ENCODE measurements around the gene PPP2R2D.

Gene PPP2R2D

DNA sequence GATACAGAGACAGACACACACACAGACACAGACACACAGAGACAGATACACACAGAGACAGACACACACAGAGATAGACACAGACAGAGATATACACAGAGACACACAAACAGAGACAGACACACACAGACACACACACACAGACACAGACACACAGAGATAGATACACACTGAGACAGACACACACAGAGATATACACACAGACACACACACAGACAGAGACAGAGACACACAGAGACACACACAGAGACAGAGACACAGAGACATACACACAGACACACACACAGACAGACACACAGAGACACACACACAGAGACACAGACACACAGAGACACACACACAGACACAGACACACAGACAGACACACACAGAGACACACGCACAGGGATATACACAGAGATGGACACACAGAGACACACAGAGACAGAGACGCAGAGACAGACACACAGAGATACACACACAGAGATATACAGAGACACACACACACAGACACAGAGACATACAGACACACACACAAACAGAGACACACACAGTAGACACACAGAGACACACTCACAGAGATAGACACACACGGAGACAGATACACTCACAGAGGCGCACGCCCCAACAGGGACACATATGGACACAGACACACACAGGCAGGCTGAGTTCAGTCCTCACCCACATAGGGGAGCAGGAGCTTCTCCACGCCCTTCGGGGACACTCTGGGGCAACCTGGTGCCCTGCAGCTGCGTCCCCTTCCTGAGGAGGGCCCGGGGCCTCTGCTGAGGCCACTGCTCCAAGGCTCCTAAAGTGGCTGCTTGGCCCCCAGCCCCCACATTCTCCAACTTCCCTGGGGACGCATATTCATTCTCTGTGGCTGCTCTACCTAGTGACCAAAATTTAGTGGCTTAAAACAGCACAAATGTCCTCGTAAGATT is 10.3 kb upstream of the PPP2R2D start:
- DNase-seq: no peak

DNA sequence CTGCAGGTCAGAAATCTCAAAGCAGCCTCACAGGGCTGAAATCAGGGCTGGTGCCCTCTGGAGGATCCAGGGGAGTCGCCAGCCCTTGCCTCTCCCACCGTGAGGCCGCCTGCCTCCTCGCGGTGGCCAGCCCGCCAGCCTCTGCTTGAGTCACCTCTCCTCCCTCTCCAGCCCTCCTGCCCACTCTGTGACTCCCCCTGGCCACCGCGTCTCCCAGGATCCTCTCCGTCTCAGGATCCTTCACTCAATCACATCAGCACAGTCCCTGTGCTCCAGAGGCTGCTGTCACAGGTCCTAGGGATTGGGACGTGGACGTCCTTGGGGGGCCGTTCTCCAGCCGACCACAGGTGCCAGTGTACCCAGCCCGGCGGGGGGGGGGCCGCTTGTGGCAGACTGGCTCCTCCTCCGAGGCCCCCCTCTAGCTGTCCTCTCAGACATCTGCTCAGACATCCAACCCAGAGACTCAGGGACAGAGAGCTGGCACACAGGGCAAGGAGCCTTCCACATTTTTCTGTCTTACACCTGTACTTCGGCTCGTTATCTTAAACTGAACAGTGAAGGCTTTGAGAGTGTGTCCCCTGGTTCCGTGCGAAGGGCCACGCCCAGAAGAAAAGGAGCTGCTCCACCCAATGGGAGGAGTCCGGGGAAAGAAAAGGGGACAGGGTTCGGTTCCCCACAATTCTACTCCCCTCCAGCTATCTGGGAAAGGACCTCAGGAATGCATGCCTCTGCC is 9.4 kb upstream of the PPP2R2D start:
- DNase-seq: no peak

DNA sequence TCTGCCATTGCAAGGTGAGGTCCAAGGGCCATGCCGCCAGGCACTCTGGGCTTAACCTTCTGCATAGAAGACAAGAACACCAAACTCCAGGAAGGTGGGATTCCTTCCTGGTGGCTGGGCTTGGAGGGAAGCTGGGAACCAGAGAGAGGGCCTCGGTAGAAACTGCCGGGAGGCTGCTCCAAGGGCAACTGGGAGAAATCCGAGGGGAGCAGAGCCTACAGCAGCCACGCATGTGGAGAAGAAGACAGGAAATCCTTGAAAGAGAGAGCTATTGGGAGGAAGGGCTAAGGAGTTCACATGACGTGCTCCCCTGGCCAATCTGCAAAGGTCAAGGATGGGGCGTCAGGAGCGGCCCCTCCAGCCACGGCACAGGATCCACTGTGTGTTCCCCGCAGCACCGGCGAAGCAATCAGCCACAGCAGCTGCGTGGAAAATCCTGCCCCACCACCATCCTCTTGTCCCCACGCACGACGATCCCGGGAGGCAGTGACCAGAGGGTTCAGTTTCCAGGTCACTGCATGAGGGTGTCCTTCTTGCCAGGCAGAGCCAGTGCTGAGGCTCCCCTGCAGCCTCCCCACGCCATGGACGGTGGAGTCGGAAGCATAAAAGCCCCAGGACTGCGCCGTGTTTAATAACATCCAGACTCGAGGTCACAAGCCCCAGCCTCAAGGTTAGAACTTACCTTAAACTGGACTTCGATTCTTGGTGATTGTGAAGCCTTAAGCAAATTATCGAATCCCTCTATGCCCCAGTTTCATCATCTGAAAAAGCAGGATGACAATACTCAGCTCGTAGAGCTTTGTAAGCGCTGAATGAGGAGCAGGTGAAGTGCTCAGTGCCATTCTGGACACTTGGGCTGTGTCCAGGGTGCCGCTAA is 8.6 kb upstream of the PPP2R2D start:
- DNase-seq: no peak

DNA sequence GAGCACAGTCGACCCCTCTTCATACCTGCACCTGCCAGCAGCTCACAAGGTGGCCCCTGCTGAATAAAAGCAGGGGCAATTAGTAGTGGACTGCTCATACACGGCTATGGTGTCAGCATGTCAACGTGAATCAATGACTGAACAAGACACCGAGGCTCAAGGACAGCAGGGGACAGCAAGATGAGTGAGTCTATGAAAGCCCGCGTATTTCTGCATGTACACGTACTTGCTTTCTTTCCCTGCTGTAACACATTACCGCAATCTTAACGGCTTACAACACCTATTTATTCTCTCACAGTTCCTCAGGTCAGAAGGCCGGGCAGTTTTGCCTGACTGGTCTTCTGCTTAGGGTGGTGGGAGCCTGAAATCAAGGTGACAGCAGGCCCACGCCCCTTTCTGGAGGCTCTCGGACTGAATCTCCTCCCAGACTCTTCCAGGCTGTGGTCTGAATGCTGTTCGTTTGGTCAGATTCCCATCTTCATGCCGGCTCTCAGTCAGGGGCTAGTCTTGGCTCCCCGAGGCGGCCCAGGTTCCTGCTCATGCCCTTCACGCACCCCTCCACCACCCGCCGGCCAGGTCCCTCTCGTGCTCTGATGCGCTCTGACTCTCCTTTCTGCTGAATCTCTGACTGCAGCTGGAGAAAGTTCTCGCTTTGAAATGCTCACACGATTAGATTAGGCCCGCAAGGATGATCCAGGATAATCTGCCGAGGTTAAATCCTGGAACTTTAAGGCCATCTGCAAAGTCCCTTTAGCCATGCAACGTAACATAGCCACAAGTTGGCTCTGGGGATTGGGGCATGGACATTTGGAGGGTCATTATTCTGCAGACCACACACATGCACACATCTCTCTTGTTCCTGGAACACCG is 7.8 kb upstream of the PPP2R2D start:
- no peak for DNase-seq

DNA sequence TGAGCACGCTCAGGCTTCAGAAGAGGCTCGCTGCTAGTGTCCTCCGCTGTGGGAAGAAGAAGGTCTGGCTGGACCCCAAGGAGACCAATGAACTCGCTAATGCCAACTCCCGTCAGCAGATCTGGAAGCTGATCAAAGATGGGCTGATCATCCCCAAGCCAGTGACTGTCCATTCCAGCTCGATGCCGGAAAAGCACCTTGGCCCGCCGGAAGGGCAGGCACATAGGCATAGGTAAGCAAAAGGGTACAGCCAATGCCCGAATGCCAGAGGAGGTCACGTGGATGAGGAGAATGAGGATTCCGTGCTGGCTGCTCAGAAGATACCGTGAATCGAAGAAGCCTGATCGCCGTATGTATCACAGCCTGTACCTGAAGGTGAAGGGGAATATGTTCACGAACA is 5.7 kb upstream of the PPP2R2D start:
- DNase-seq: no peak

DNA sequence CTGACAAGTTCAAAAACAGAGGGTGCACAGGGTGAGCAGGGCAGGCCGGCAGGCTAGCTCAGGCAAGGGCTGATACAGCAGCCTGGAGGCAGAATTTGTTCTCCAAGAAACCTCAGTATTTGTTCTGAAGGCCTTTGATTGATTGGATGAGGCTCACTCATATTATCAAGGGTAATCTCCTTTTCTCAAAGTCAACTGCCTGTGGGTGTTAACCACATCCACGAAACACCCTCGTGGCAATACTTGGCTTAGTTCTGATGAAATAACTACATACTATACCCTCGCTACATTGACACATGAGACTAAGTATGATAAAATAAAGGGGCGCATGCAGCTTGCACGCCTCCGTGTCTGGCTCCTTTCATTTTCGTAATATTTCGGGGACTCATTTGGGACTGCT is 4.4 kb upstream of the PPP2R2D start:
- DNase-seq: no peak

DNA sequence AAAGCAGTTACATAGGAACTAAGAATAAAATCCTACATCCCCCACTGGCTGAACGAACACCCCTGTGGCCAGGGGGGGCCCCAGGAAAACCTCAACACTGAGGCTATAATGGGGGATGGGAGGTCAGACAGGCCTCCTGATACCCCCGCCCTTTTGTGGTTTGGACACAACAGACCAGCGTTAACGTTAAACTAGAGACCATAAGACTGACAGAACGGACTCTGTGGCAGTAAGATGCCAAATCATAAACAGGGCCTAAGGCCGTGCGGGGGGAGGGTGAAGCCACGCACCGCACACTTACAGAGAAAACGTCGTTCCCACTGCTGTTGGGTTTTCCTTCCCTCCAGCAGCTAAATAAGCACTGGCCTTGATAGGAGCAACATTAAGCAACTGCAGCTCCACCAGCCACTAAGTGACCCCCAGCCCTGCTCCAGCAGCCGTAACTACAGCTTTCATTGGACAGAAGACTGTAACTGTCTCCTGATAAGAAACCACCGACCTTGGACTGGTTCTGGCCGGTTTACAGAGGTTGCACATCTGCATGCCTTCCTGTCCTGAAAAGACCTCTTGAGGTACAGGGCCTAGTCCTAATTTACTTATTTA is 3.4 kb upstream of the PPP2R2D start:
- DNase-seq: no peak

DNA sequence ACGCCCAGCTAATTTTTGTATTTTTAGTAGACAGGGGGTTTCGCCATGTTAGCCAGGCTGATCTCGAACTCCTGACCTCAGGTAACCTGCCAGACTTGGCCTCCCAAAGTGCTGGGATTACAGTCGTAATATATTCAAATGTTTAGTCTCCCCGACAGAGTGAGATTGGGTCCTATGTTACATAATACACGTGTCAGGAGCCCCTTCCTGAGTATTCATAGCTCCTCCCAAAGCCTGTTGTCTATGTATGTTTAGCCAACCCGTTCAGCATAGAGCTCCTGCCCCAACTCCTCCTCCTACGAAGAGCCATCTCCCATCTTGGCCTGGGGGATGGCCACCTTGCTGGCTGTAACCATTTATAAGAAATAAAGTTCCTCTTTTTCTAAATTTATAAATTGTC is 2.7 kb upstream of the PPP2R2D start:
- DNase-seq: no peak

DNA sequence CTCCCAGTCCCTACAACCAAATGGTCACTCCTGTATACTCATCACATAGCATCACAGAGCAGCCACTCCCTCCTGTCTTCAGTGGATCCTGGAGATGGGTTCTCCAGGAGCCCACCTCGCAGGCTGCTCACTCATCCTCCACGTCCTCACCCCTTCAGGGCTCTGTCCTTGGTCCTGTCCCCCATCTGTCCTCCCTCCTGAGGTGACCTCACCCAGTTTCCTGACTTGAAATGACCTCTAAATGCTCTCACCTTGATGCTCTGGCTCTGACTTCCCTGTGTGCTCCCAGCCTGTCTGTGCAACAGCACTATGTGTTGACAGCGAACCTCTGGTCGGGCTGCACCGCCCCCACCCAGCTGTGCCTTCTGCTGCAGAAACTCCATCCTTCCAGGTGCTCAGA is 2.1 kb upstream of the PPP2R2D start:
- no peak for DNase-seq

DNA sequence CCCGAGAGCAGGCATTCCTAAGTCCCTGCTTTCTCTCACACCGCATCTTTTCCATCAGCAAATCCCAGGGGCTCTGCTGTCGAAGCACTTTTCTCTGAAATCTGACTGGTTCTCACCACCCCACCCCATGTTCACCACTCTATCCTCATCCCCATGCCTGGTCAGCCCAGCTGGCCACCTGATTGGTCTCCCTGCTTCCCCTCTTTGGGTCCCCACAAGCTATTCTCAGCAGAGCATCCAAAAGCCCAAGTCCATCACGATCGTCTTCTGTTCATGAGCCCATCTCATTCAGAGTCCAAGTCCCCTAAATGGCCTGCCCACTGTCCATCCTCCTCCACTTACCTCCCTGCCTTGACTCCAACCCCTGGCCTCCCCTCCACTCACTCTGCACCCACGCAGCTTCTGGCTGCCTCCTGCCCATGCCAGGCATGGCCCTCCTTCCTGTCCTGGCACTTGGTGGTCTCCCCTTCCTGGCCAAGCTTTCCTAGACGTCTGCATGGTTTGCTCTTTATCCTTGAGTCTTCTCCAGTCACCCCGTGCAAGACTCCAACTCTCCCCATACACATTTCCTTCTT is 1.6 kb upstream of the PPP2R2D start:
- DNase-seq: no peak

DNA sequence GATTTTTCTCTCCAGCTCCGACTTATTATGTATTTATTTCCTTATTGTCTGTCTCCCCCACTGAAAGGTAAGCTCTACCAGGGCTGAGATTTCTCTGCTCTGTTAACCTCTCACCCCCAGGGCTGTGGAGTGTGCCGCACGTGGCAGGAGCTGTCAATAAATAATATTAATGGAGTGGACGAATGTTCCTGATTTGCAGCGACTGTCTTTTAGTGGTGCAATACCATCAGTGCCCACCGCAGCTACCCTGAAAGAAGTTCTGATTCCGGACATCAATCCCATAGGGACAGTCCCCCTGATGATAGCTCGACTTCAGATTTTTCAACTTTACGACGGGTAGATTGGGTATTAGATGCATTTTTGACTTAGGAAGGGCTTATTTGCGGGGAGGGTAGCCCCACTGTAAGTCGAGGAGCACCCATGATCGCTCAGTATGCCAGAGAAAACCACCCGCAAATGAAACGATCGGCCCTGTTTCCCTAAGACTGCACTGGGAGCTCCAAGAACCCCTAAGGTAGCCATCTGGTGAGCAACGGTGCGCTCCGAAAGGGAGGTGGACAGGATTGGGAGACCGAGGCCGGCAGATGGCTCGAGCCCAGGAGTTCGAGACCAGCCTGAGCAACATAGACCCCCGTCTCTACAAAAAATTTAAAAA is 986 bp upstream of the PPP2R2D start:
- no peak for DNase-seq

DNA sequence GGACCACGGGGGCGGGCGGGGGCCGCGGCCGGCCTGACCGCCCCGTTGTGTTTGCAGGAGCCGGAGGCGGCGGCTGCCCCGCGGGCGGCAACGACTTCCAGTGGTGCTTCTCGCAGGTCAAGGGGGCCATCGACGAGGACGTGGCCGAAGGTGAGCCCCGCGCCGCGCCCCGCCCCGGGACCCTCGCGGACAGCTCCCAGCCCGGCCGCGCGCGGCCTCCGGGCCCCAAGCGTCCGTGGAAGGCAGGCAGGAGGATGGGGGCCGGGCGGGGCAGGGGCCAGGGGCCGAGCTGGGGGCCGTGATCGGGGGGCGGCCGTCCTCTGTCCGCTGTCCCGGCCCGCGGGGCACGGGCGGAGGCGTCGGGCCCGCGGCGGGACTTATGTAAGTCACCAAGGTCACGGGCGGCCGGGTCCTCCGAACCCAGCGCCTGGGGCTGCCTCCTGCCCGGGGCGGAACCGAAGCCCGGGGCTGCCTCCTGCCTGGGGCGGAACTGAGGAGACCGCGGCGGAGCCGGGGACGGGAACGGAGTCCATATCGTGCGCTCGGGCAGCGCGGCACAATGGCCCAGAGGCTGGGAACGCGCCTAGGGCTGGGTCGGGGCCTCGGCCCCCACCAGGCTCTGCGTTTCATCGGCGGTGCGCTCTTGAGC is 497 bp downstream of the PPP2R2D start:
- DNase-seq: no peak

DNA sequence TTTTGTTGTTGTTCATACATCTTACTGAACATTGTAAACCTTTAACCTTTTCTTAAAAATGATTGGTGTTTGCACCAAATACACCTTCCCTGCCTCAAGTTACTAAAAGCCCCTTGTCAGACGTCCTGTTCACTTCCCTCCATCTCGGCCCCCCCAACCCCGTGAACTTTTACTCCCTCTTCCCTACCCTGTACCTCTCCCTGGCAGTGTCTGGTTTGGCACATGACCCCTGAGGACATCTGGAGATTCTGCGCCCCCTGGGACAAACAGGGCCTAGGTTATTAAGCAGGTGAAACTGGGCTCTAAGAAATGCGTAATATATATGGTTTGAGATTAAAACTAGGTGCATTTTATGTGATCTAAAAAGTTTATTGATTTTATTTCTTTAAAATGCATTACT is 1.4 kb downstream of the PPP2R2D start:
- DNase-seq: no peak

DNA sequence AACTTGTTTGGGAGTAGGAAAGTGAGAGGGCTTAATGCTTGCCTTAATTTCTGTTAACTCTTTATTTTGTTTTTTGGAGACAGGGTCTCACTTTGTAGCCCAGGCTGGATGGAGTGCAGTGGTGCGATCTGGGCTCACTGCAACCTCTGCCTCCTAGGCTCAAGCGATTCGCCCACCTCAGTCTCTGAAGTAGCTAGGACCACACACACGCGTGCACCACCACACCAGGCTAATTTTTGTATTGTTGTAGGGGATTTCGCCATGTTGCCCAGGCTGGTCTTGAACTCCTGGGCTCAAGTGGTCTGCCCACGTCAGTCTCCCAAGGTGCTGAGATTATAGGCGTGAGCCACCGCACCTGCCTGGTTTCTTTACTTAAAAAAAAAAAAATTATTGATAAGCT is 1.9 kb downstream of the PPP2R2D start:
- DNase-seq: no peak

DNA sequence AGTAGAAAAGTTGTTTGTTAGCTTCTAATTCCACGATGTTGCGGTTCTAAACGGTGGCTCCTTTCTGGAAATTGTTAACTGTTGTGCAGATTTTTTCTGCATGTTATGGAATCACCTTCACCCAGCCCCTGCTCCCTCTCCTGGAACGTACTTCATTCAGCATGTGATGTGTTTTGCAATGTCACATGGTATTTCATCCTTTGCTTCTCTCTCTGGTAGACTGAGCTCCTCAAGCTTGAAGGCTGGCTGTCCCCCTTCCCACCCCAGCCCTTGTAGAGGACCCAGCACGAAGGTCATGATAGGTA is 4.4 kb downstream of the PPP2R2D start:
- no peak for DNase-seq

DNA sequence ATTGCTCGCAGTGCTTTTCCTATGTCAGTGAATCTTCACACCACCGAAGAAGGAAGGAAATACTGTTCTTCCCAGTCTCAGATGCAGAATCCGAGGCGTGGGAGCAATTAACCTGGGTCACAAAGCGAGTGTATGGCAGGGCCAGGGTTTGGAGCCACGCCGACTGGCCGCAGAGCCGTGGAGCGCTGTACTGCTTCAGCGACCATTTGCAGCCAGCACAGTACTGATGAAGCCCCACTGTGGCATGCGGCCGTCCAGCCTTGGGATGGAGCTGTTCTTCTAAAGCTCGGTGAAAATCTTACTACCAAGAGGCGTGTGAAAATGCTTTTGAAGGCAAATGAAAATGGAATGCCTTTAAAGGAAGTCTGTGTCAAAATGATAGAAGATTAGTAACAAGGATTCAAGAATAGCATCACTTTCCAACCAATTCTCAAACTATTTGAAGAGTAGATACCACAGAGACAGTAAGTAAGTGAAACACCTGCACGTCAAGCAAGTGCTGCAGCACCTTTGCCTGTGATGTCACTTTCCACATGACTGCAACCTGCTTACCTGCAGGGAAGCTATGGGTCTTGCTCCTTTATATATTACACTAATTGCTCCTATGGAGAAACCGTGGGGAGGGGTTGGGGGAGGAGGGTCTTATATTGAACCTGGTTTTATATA is 4.9 kb downstream of the PPP2R2D start:
- DNase-seq: no peak

DNA sequence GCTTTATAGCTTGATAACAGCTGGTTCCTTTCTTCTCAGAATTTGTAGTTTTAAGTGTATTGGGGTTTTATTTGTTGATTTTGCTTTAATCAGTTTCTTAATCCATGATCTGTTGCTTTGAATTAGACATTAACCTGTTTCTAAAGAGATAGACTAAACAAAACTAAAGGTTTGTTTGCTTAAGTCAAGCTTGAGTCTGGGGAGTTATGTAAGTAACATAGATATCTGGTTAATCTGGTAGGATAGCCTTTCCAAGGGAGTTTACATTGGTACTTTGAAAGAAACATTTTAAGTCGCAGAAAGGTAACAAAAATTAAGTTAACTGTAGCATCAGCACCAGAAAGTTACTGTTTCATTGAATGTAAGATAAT is 5.4 kb downstream of the PPP2R2D start:
- DNase-seq: no peak

DNA sequence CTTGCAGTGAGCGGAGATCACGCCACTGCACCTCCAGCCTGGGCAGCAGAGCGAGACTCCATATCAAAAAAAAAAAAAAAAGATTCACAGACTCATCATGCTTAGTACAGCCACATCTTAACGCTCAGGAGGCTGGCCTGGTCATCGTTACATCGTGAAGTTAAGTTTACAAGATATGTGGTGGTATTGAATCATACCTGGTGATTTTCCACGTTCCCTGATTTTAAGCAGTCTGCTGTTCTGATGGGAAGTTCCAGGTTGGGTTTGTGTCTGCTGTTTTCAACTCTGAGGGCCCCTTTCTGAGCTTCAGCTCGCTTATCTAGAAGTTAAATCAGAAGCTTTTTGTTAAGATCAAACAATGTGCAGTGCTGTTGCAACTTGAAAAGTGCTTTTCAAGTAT is 6.9 kb downstream of the PPP2R2D start:
- DNase-seq: no peak

DNA sequence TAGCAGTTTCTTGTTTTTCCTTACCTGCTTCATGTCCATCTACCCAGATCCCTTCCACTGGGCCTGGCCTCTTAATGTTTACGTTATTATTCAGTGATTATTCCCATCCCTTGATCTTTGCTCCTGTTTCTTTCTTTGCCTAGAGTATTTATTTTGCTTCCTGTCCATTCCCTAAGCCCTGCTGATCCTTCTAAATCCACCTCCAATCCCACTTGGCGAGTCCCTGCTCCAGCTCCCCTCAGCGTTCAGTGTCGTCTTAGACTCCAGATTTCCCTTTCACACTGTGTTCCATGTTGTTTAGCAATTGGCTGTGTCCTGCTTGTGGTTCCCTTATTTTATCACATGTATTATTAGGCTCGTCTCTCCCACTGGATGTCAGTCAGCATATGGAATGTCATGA is 7.3 kb downstream of the PPP2R2D start:
- DNase-seq: no peak
